ENCODE measurements around the gene COL7A1.

- no peak for TF ChIP-seq POLR2A (IDR thresholded peaks at IDR 0.05)
- TF ChIP-seq CTCF (IDR thresholded peaks at IDR 0.05), result no peak
Observed at GRCh38 chr3:48538451-48538850, 56.7 kb downstream of the COL7A1 start.
